CD14-positive monocyte (primary cell): Measurements from ENCODE around the gene CTAGE4. TPM values are rescaled to one million over a fixed set of nuclear protein-coding genes. Genes with fewer than 3 reads are reported as not detected.
"Not testable (repeated sequence)": the region's sequence is repeated elsewhere in the genome, so short reads cannot be mapped to it uniquely, and the experiment has no call there.

ENCODE experiments used
- DNase-seq, 3 donors: peaks; one replicate each; pipeline ENCODE4 v3.0.0-alpha.2; 2011 to 2022
- H2AFZ ChIP-seq: 2 replicates; pipeline ENCODE4 v1.6.0; 2012; ENCODE audit warnings: mild to moderate bottlenecking, low read depth, low read length, inconsistent platforms; ENCODE audit not compliant: insufficient read depth, poor library complexity, severe bottlenecking
- H3K27ac ChIP-seq, 2 donors: 1 replicate in 1 of 2; 2 replicates in 1 of 2; pipeline ENCODE4 v1.5.1; 2012 to 2013; ENCODE audit warnings: low read length in 2 of 2, control low read depth in 1 of 2, inconsistent platforms in 1 of 2, low read depth in 1 of 2, mild to moderate bottlenecking in 1 of 2
- H3K27me3 ChIP-seq, 2 donors: one replicate each; pipeline versions ENCODE4 v1.6.0 to v1.6.1; 2011 to 2013; ENCODE audit warnings: low read length in 2 of 2; ENCODE audit not compliant: control insufficient read depth in 2 of 2, insufficient read depth in 2 of 2
- H3K36me3 ChIP-seq, 2 donors: replicated peaks in 1 of 2; 1 replicate in 1 of 2; 2 replicates in 1 of 2; pipeline versions ENCODE4 v1.5.1 to v1.6.1; 2012 to 2013; ENCODE audit warnings: low read length in 2 of 2, control low read depth in 1 of 2, inconsistent platforms in 1 of 2, mild to moderate bottlenecking in 1 of 2; ENCODE audit not compliant: insufficient read depth in 2 of 2, control insufficient read depth in 1 of 2
- H3K4me1 ChIP-seq, 2 donors: 1 replicate in 1 of 2; 2 replicates in 1 of 2; pipeline versions ENCODE4 v1.5.1 to v1.6.1; 2012 to 2013; ENCODE audit warnings: low read length in 2 of 2, control low read depth in 1 of 2, inconsistent platforms in 1 of 2, mild to moderate bottlenecking in 1 of 2, moderate library complexity in 1 of 2; ENCODE audit not compliant: insufficient read depth in 2 of 2, control insufficient read depth in 1 of 2
- H3K4me2 ChIP-seq: replicated peaks from 2 replicates; pipeline ENCODE3; 2012; ENCODE audit warnings: low read length, moderate library complexity, mild to moderate bottlenecking; ENCODE audit not compliant: poor library complexity, severe bottlenecking; ENCODE audit errors: extremely low read depth
- H3K4me3 ChIP-seq, 3 experiments: fragments of 200-600 bp in 1 of 3; sonication (generic) in 1 of 3; replicated peaks in 1 of 3; 1 replicate in 2 of 3; 2 replicates in 1 of 3; pipeline ENCODE4 v1.5.1; 2011 to 2013; ENCODE audit warnings: low read length in 3 of 3, mild to moderate bottlenecking in 3 of 3, control low read depth in 2 of 3, low read depth in 2 of 3, inconsistent platforms in 1 of 3, moderate library complexity in 1 of 3
- H3K79me2 ChIP-seq: 2 replicates; pipeline ENCODE4 v1.6.0; 2012; ENCODE audit warnings: mild to moderate bottlenecking, control low read depth, inconsistent platforms, low read length, moderate library complexity; ENCODE audit not compliant: insufficient read depth
- H3K9ac ChIP-seq: 2 replicates; pipeline ENCODE4 v1.6.0; 2017; ENCODE audit warnings: low read length, mild to moderate bottlenecking; ENCODE audit not compliant: insufficient read depth, poor library complexity, severe bottlenecking
- H3K9me3 ChIP-seq, 2 donors: replicated peaks in 1 of 2; 1 replicate in 1 of 2; 2 replicates in 1 of 2; pipeline versions ENCODE4 v1.5.1 to v1.6.1; 2012 to 2013; ENCODE audit warnings: low read length in 2 of 2, control low read depth in 1 of 2; ENCODE audit not compliant: control insufficient read depth in 1 of 2, insufficient read depth in 1 of 2
- H4K20me1 ChIP-seq: 2 replicates; pipeline ENCODE4 v1.6.0; 2012; ENCODE audit warnings: mild to moderate bottlenecking, low read length, control low read depth, moderate library complexity; ENCODE audit not compliant: insufficient read depth
- H3K27ac Mint-ChIP-seq, 7 donors: one replicate each; pipeline ENCODE4 v1.8.0; 2020; ENCODE audit warnings: mild to moderate bottlenecking in 7 of 7, mixed read lengths in 7 of 7, moderate library complexity in 6 of 7, inconsistent platforms in 2 of 7
- H3K27me3 Mint-ChIP-seq, 3 donors: one replicate each; pipeline ENCODE4 v1.8.0; 2021 to 2022; ENCODE audit warnings: low read depth in 3 of 3, mild to moderate bottlenecking in 3 of 3, mixed read lengths in 3 of 3, moderate library complexity in 3 of 3, inconsistent platforms in 1 of 3
- H3K36me3 Mint-ChIP-seq, 2 donors: one replicate each; pipeline ENCODE4 v1.8.0; 2020; ENCODE audit warnings: mixed read lengths in 2 of 2, inconsistent platforms in 1 of 2, mild to moderate bottlenecking in 1 of 2
- H3K4me1 Mint-ChIP-seq: one replicate; pipeline ENCODE4 v1.8.0; 2020; ENCODE audit warnings: mild to moderate bottlenecking, mixed read lengths
- H3K4me3 Mint-ChIP-seq, 2 donors: one replicate each; pipeline ENCODE4 v1.8.0; 2020; ENCODE audit warnings: mild to moderate bottlenecking in 2 of 2, mixed read lengths in 2 of 2, moderate library complexity in 1 of 2
- H3K9me3 Mint-ChIP-seq, 7 donors: one replicate each; pipeline ENCODE4 v1.8.0; 2020 to 2022; ENCODE audit warnings: mixed read lengths in 7 of 7, mild to moderate bottlenecking in 6 of 7, moderate library complexity in 6 of 7, inconsistent platforms in 2 of 7
- WGBS: methylation state at CpG from one replicate; pipeline ENCODE4 v1.1.5; 2013; ENCODE audit warnings: missing lambda C conversion rate; ENCODE audit not compliant: insufficient coverage; 5-methylcytosine and 5-hydroxymethylcytosine counted together
- intact Hi-C, 2 donors: fragments of 100-400 bp; cut with micrococcal nuclease; formaldehyde crosslinking; loops; one replicate each; pipeline versions ENCODE4 v1.15.0 to v1.15.1; 2023
- polyA plus RNA-seq, 3 donors: library from polyadenylated mRNA; depleted of rRNA in 1 of 3; unstranded in 2 of 3; stranded (reverse) in 1 of 3; fragments of 300-500 nt in 2 of 3; fragments of >200 nt in 1 of 3; fragmentation: Illumina TruSeq in 2 of 3; gene quantifications; 1 replicate in 2 of 3; 2 replicates in 1 of 3; pipeline ENCODE4 v1.2.3, GENCODE V29; 2012 to 2021

The CTAGE4 gene
- polyA plus RNA-seq, 3 donors: not detected

DNA sequence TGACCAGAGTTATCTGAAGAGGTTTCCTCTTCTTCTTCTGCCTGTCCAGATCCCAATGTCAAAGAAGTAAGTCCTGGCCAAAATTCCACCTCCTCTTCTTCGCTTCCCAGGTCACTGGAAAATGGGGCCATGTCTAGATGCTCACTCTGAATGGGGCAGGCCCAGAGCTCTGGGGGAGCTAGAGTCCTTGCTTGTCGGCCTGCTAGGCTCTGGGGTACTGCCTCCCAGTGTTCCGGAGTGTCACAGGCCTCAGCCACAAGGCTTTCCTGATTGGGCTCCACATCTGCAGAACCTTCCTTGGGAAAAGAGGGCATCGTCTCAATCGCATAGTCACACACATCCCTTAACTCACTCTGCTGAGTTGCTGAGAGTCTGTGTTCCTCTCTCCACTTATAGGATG is 4.6 kb downstream of the CTAGE4 start:
- H3K9me3 ChIP-seq, H4K20me1 ChIP-seq, H3K9ac ChIP-seq, DNase-seq, H2AFZ ChIP-seq, intact Hi-C loops, H3K4me2 ChIP-seq, H3K79me2 ChIP-seq, H3K27ac ChIP-seq, H3K36me3 ChIP-seq, H3K4me3 Mint-ChIP-seq, H3K27me3 Mint-ChIP-seq, H3K27me3 ChIP-seq, H3K9me3 Mint-ChIP-seq, H3K4me3 ChIP-seq, H3K36me3 Mint-ChIP-seq, H3K27ac Mint-ChIP-seq, H3K4me1 Mint-ChIP-seq, H3K4me1 ChIP-seq: not testable (repeated sequence)
- no CpG with 5 or more reads among the region's 5 CpGs for WGBS

- WGBS: no CpG with 5 or more reads among the region's 3 CpGs
- H3K9ac ChIP-seq, H3K36me3 Mint-ChIP-seq, H3K4me2 ChIP-seq, H3K9me3 Mint-ChIP-seq, intact Hi-C loops, H3K9me3 ChIP-seq, H3K4me3 ChIP-seq, H3K27ac Mint-ChIP-seq, DNase-seq, H3K4me1 Mint-ChIP-seq, H3K79me2 ChIP-seq, H3K27me3 ChIP-seq, H3K36me3 ChIP-seq, H2AFZ ChIP-seq, H3K27me3 Mint-ChIP-seq, H3K4me1 ChIP-seq, H4K20me1 ChIP-seq, H3K27ac ChIP-seq, H3K4me3 Mint-ChIP-seq: not testable (repeated sequence)
These were observed 5.4 kb downstream of the CTAGE4 start for GRCh38 chr7:144188578-144189171.

DNA sequence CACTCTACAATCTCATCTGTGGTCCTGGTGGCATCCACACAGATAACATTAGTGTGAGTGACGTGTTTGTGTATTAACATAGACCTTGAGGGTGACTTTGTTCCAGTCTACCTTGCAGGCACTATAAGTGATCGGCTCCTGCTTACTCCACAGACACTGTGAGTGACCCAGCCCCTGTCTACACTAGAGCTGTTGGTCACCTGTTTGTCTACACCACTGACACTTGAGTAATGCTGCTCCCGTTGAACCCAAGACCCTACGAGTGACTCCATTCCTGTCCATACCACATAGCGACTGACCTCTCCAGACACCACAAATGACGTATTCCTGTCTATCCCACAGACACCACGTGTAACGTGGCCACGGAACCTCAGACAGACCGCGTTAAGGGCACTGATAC is 10.5 kb downstream of the CTAGE4 start:
- DNase-seq, H3K4me3 ChIP-seq, H3K27me3 ChIP-seq, H3K27me3 Mint-ChIP-seq, H3K4me1 ChIP-seq, H3K9me3 ChIP-seq, H3K4me2 ChIP-seq, H3K27ac ChIP-seq, H3K9ac ChIP-seq, H2AFZ ChIP-seq, intact Hi-C loops, H3K27ac Mint-ChIP-seq, H3K4me3 Mint-ChIP-seq, H3K36me3 Mint-ChIP-seq, H3K9me3 Mint-ChIP-seq, H3K79me2 ChIP-seq, H4K20me1 ChIP-seq, H3K36me3 ChIP-seq, H3K4me1 Mint-ChIP-seq: not testable (repeated sequence)
- no CpG with 5 or more reads among the region's 11 CpGs for WGBS

DNA sequence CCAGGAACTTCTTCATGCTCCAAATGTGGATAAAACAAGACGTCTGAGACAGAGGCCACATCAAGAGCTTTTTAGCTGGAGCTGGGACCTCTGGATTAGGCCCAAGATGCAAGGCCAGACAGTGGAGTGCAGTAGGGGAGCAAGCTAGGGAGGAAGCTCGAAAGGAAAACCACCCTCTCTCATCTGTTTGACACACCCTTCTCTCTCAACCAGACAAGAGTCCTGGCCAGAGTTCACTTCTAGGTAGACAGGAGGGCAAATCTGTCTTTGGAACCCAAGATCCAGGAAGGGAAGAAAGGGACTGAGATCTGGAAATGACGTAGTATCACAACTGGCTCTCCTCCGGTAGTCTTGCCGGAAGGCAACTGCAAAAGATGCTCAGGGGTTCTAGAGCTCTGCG is 11.2 kb downstream of the CTAGE4 start:
- intact Hi-C loops, DNase-seq, H3K9me3 Mint-ChIP-seq, H3K4me1 Mint-ChIP-seq, H3K9me3 ChIP-seq, H3K4me1 ChIP-seq, H3K27ac Mint-ChIP-seq, H3K27ac ChIP-seq, H3K4me3 ChIP-seq, H3K4me3 Mint-ChIP-seq, H3K4me2 ChIP-seq, H3K36me3 ChIP-seq, H3K9ac ChIP-seq, H3K27me3 Mint-ChIP-seq, H3K79me2 ChIP-seq, H3K36me3 Mint-ChIP-seq, H3K27me3 ChIP-seq, H2AFZ ChIP-seq, H4K20me1 ChIP-seq: not testable (repeated sequence)
- WGBS: no CpG with 5 or more reads among the region's 6 CpGs
